HepG2 (cell line): ENCODE results near the gene SLC22A31. TPM values are rescaled to one million over a fixed set of nuclear protein-coding genes. Genes with fewer than 3 reads are reported as not detected.

Experiments
- ATF1 ChIP-seq: IDR thresholded peaks from 2 replicates; pipeline ENCODE4 v1.6.1; 2016; ENCODE audit warnings: mild to moderate bottlenecking, control low read depth
- CHD4 ChIP-seq: fragments of 200-600 bp; sonication (generic); IDR thresholded peaks from 2 replicates; pipeline ENCODE4 v1.7.0; 2017; ENCODE audit warnings: mild to moderate bottlenecking, low read length, borderline replicate concordance
- ELF1 ChIP-seq: sonication (generic); formaldehyde crosslinking; IDR thresholded peaks from 2 replicates; pipeline ENCODE4 v1.4.0; 2020; ENCODE audit warnings: missing genetic modification reagents
- ESRRA ChIP-seq: sonication (generic); formaldehyde crosslinking; IDR thresholded peaks from 2 replicates; pipeline ENCODE4 v1.5.1; 2020; ENCODE audit warnings: mild to moderate bottlenecking, low read depth, missing genetic modification reagents
- ETV6 ChIP-seq: sonication (generic); formaldehyde crosslinking; conservative IDR thresholded peaks from 2 replicates; pipeline ENCODE4 v1.4.0; 2020; ENCODE audit warnings: missing genetic modification reagents
- FOXA1 ChIP-seq, 2 experiments: fragments of 450-650 bp in 1 of 2; sonication (generic) in 1 of 2; formaldehyde crosslinking in 1 of 2; IDR thresholded peaks; 2 replicates each; pipeline versions ENCODE4 v1.4.0 to v1.6.1; 2016 to 2020; ENCODE audit warnings: missing genetic modification reagents in 1 of 2
- FOXJ3 ChIP-seq: sonication (generic); formaldehyde crosslinking; IDR thresholded peaks from 2 replicates; pipeline ENCODE4 v1.4.0; 2020; ENCODE audit warnings: missing genetic modification reagents, mild to moderate bottlenecking, borderline replicate concordance
- FOXP1 ChIP-seq, 2 experiments: fragments of 450-650 bp in 1 of 2; IDR thresholded peaks; 2 replicates each; pipeline ENCODE4 v1.6.1; 2017 to 2018; ENCODE audit warnings: antibody characterized with exemption in 1 of 2
- HDAC6 ChIP-seq: fragments of 200-600 bp; sonication (generic); IDR thresholded peaks from 2 replicates; pipeline ENCODE4 v1.7.0; 2017; ENCODE audit warnings: mild to moderate bottlenecking, antibody characterized with exemption, low read length, low read depth
- MAFF ChIP-seq: IDR thresholded peaks from 2 replicates; pipeline ENCODE4 v1.6.1; 2011; ENCODE audit warnings: low read depth, low read length, improper control_type of control experiment
- PPARG ChIP-seq: conservative IDR thresholded peaks from 2 replicates; pipeline ENCODE4 v1.6.1; 2016; ENCODE audit warnings: missing biosample characterization, missing genetic modification reagents
- RCOR2 ChIP-seq: IDR thresholded peaks from 2 replicates; pipeline ENCODE4 v1.6.1; 2016; ENCODE audit warnings: missing biosample characterization, missing genetic modification reagents
- SMC3 ChIP-seq: IDR thresholded peaks from 2 replicates; pipeline ENCODE4 v1.6.1; 2011; ENCODE audit warnings: low read length, improper control_type of control experiment
- SOX5 ChIP-seq: IDR thresholded peaks from 2 replicates; pipeline ENCODE4 v1.6.1; 2016; ENCODE audit warnings: borderline replicate concordance
- TSC22D2 ChIP-seq: sonication (generic); formaldehyde crosslinking; IDR thresholded peaks from 2 replicates; pipeline ENCODE4 v1.5.1; 2020; ENCODE audit warnings: missing genetic modification reagents, mild to moderate bottlenecking, borderline replicate concordance
- ZIK1 ChIP-seq: sonication (generic); formaldehyde crosslinking; IDR thresholded peaks from 2 replicates; pipeline ENCODE4 v1.5.0; 2020; ENCODE audit warnings: mild to moderate bottlenecking, low read depth, missing genetic modification reagents, borderline replicate concordance
- ZNF335 ChIP-seq: sonication (generic); formaldehyde crosslinking; IDR thresholded peaks from 2 replicates; pipeline ENCODE4 v1.4.0; 2020; ENCODE audit warnings: missing genetic modification reagents
- ZNF552 ChIP-seq: sonication (generic); formaldehyde crosslinking; IDR thresholded peaks from 2 replicates; pipeline ENCODE4 v1.9.0; 2022; ENCODE audit warnings: missing genetic modification reagents, mild to moderate bottlenecking, borderline replicate concordance
- ZNF652 ChIP-seq: IDR thresholded peaks from 2 replicates; pipeline ENCODE4 v1.6.1; 2016; ENCODE audit warnings: low read depth, borderline replicate concordance
- ZNF780A ChIP-seq: sonication (generic); formaldehyde crosslinking; IDR thresholded peaks from 2 replicates; pipeline ENCODE4 v1.8.0; 2022; ENCODE audit warnings: mild to moderate bottlenecking, missing genetic modification reagents, moderate library complexity
- polyA plus RNA-seq, 8 experiments: library from polyadenylated mRNA; depleted of rRNA in 3 of 8; stranded (reverse) in 7 of 8; unstranded in 1 of 8; fragments of >200 nt; fragmentation: Illumina TruSeq in 4 of 8; extraction: Trizol in 4 of 8; gene quantifications; 2 replicates each; pipeline versions ENCODE4 v1.2.1 to v1.2.3, GENCODE V29; 2011 to 2016; ENCODE audit warnings: low read depth in 4 of 8, missing spikeins in 1 of 8, mixed read lengths in 1 of 8; ENCODE audit not compliant: insufficient read depth in 1 of 8
- total RNA-seq, 5 experiments: library from RNA; depleted of rRNA; stranded (reverse); fragments of >200 nt; fragmentation: Illumina TruSeq; extraction: Trizol; gene quantifications; 2 replicates each; pipeline ENCODE4 v1.2.3, GENCODE V29; 2016; ENCODE audit warnings: low read depth in 1 of 5
- TF ChIP-seq, protein P1 (sequence below): sonication (generic); formaldehyde crosslinking; IDR thresholded peaks from 2 replicates; pipeline ENCODE4 v1.5.1; 2020; ENCODE audit warnings: mild to moderate bottlenecking, moderate library complexity, missing genetic modification reagents
- TF ChIP-seq, protein P2 (sequence below): IDR thresholded peaks from 2 replicates; pipeline ENCODE4 v1.6.1; 2016; ENCODE audit warnings: missing compliant biosample characterization, missing genetic modification reagents, borderline replicate concordance
- TF ChIP-seq, protein P3 (sequence below): IDR thresholded peaks from 2 replicates; pipeline ENCODE4 v1.6.1; 2012; ENCODE audit warnings: inconsistent platforms
- TF ChIP-seq, protein P4 (sequence below): sonication (generic); formaldehyde crosslinking; conservative IDR thresholded peaks from 2 replicates; pipeline ENCODE4 v1.8.1; 2023; ENCODE audit warnings: missing genetic modification reagents

Gene SLC22A31
- total and polyA plus RNA-seq, 2 of the 13 experiments (the other 11 are each of a cell fraction or from before 2014, with no cell fraction given) = 67.3 to 83.3 TPM

DNA sequence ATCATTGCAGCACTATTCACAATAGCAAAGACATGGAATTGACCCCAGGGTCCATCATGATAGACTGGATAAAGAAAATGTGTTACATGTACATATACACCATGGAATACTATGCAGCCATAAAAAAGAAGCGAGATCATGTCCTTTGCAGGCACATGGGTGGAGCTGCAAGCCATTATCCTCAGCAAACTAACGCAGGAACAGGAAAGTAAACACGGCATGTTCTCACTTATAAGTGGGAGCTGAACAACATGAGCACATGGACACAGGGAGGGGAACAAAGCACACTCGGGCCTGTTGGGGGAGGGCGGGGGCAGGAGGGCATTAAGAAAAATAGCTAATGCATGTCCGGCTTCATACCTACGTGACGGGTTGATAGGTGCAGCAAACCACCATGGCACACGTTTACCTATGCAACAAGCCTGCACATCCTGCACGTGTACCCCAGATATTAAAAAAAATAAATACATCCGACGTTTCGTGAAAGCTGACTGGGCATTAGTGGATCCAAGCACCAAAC, 46.1 kb upstream of the SLC22A31 start (continued):
- TF ChIP-seq, protein P1, sequence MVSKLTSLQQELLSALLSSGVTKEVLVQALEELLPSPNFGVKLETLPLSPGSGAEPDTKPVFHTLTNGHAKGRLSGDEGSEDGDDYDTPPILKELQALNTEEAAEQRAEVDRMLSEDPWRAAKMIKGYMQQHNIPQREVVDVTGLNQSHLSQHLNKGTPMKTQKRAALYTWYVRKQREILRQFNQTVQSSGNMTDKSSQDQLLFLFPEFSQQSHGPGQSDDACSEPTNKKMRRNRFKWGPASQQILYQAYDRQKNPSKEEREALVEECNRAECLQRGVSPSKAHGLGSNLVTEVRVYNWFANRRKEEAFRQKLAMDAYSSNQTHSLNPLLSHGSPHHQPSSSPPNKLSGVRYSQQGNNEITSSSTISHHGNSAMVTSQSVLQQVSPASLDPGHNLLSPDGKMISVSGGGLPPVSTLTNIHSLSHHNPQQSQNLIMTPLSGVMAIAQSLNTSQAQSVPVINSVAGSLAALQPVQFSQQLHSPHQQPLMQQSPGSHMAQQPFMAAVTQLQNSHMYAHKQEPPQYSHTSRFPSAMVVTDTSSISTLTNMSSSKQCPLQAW = 0 out of 2 replicates have a peak, but pooled peaks have one; percentile 7
- TF ChIP-seq HDAC6 (no peak), ZNF335 (CRISPR knock-in tag) (0 out of 2 replicates have a peak, but pooled peaks have one; percentile 63), FOXJ3 (CRISPR knock-in tag) (peak; percentile 27; the same call in 1 of the 2 replicates), FOXP1 (IDR thresholded peaks at IDR 0.05) (no peak), FOXP1 (CRISPR knock-in tag; IDR thresholded peaks at IDR 0.05) (peak; percentile 59; the same call in 1 of the 2 replicates), ELF1 (no peak), PPARG (CRISPR knock-in tag) (peak; percentile 9; the same call in 1 of the 2 replicates), ZNF780A (no peak), MAFF (peak; percentile 66), ESRRA (CRISPR knock-in tag) (no peak), FOXA1 (IDR thresholded peaks at IDR 0.05) (peak; percentile 3; the same call in 1 of the 2 replicates), FOXA1 (CRISPR knock-in tag; IDR thresholded peaks at IDR 0.05) (peak; percentile 88), ZNF552 (CRISPR knock-in tag) (peak; percentile 18; the same call in 1 of the 2 replicates), ETV6 (CRISPR knock-in tag) (no peak), RCOR2 (CRISPR knock-in tag) (peak; percentile 83), TSC22D2 (CRISPR knock-in tag) (no peak), SOX5 (CRISPR knock-in tag) (peak; percentile 50; the same call in 1 of the 2 replicates), ATF1 (no peak), SMC3 (no peak), ZNF652 (CRISPR knock-in tag) (no peak), CHD4 (peak; percentile 97), ZIK1 (CRISPR knock-in tag) (0 out of 2 replicates have a peak, but pooled peaks have one; percentile 41)
- TF ChIP-seq, protein P2, sequence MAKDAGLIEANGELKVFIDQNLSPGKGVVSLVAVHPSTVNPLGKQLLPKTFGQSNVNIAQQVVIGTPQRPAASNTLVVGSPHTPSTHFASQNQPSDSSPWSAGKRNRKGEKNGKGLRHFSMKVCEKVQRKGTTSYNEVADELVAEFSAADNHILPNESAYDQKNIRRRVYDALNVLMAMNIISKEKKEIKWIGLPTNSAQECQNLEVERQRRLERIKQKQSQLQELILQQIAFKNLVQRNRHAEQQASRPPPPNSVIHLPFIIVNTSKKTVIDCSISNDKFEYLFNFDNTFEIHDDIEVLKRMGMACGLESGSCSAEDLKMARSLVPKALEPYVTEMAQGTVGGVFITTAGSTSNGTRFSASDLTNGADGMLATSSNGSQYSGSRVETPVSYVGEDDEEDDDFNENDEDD (CRISPR knock-in tag) = peak; percentile 13; the same call in 1 of the 2 replicates
- TF ChIP-seq, protein P3, sequence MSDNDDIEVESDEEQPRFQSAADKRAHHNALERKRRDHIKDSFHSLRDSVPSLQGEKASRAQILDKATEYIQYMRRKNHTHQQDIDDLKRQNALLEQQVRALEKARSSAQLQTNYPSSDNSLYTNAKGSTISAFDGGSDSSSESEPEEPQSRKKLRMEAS = peak; percentile 87
- TF ChIP-seq, protein P4, sequence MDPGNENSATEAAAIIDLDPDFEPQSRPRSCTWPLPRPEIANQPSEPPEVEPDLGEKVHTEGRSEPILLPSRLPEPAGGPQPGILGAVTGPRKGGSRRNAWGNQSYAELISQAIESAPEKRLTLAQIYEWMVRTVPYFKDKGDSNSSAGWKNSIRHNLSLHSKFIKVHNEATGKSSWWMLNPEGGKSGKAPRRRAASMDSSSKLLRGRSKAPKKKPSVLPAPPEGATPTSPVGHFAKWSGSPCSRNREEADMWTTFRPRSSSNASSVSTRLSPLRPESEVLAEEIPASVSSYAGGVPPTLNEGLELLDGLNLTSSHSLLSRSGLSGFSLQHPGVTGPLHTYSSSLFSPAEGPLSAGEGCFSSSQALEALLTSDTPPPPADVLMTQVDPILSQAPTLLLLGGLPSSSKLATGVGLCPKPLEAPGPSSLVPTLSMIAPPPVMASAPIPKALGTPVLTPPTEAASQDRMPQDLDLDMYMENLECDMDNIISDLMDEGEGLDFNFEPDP (CRISPR knock-in tag) = peak; percentile 48; the same call in 1 of the 2 replicates
